Effector memory CD4-positive, alpha-beta T cell (primary cell): ENCODE results near the gene RUSC1.

Experiments used
- DNase-seq, 3 donors: peaks; one replicate each; pipeline ENCODE4 v3.0.0-alpha.2; 2020
- H3K27ac ChIP-seq: 2 replicates; pipeline ENCODE4 v1.7.0; 2013; ENCODE audit warnings: mild to moderate bottlenecking, low read length, moderate library complexity; ENCODE audit not compliant: insufficient read depth, poor library complexity, severe bottlenecking
- H3K27me3 ChIP-seq: replicated peaks from 2 replicates; pipeline ENCODE4 v1.7.0; 2013; ENCODE audit warnings: mild to moderate bottlenecking, low read length; ENCODE audit not compliant: insufficient read depth, control insufficient read depth, poor library complexity, severe bottlenecking
- H3K36me3 ChIP-seq: 2 replicates; pipeline ENCODE4 v1.7.0; 2013; ENCODE audit warnings: mild to moderate bottlenecking, low read length, moderate library complexity; ENCODE audit not compliant: control insufficient read depth, insufficient read depth
- H3K4me1 ChIP-seq: 2 replicates; pipeline ENCODE4 v1.7.0; 2013; ENCODE audit warnings: low read length, mild to moderate bottlenecking; ENCODE audit not compliant: control insufficient read depth, insufficient read depth, poor library complexity, severe bottlenecking
- H3K4me3 ChIP-seq: 2 replicates; pipeline ENCODE4 v1.7.0; 2013; ENCODE audit warnings: low read length, low read depth, mild to moderate bottlenecking; ENCODE audit not compliant: insufficient read depth, poor library complexity, severe bottlenecking
- H3K9me3 ChIP-seq: 2 replicates; pipeline ENCODE4 v1.7.0; 2013; ENCODE audit warnings: mild to moderate bottlenecking, low read length, moderate library complexity; ENCODE audit not compliant: control insufficient read depth
- total RNA-seq, 3 donors: gene quantifications; one replicate each; lab custom pipeline; 2026; lab: John Stamatoyannopoulos, UW

RUSC1 gene, protein sequence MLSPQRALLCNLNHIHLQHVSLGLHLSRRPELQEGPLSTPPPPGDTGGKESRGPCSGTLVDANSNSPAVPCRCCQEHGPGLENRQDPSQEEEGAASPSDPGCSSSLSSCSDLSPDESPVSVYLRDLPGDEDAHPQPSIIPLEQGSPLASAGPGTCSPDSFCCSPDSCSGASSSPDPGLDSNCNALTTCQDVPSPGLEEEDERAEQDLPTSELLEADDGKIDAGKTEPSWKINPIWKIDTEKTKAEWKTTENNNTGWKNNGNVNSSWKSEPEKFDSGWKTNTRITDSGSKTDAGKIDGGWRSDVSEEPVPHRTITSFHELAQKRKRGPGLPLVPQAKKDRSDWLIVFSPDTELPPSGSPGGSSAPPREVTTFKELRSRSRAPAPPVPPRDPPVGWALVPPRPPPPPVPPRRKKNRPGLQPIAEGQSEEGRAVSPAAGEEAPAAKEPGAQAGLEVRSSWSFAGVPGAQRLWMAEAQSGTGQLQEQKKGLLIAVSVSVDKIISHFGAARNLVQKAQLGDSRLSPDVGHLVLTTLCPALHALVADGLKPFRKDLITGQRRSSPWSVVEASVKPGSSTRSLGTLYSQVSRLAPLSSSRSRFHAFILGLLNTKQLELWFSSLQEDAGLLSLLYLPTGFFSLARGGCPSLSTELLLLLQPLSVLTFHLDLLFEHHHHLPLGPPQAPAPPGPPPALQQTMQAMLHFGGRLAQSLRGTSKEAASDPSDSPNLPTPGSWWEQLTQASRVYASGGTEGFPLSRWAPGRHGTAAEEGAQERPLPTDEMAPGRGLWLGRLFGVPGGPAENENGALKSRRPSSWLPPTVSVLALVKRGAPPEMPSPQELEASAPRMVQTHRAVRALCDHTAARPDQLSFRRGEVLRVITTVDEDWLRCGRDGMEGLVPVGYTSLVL
- total RNA-seq, result 11.8 to 19.9 (median 16.5) reads per million in 3 donors

- H3K4me1 ChIP-seq, result peaks cover 15% of the 10 kb centered on the region
- no peaks in the 10 kb centered on the region for H3K27me3 ChIP-seq
- peaks cover 7% of the 10 kb centered on the region for H3K36me3 ChIP-seq
- no peak within 1 kb of the TSS for H3K27ac ChIP-seq
- no peaks in the 10 kb centered on the region for H3K9me3 ChIP-seq
- peak within 1 kb of the TSS; percentile 50 for H3K4me3 ChIP-seq
- DNase-seq, result peak; percentile 38 to 60 (median 52)
Measured at GRCh38 chr1:155320661-155321617, at the start of gene RUSC1. RUSC1 (plus strand) TSS chr1:155320894; CDS start chr1:155321774, 880 bp downstream.

DNA sequence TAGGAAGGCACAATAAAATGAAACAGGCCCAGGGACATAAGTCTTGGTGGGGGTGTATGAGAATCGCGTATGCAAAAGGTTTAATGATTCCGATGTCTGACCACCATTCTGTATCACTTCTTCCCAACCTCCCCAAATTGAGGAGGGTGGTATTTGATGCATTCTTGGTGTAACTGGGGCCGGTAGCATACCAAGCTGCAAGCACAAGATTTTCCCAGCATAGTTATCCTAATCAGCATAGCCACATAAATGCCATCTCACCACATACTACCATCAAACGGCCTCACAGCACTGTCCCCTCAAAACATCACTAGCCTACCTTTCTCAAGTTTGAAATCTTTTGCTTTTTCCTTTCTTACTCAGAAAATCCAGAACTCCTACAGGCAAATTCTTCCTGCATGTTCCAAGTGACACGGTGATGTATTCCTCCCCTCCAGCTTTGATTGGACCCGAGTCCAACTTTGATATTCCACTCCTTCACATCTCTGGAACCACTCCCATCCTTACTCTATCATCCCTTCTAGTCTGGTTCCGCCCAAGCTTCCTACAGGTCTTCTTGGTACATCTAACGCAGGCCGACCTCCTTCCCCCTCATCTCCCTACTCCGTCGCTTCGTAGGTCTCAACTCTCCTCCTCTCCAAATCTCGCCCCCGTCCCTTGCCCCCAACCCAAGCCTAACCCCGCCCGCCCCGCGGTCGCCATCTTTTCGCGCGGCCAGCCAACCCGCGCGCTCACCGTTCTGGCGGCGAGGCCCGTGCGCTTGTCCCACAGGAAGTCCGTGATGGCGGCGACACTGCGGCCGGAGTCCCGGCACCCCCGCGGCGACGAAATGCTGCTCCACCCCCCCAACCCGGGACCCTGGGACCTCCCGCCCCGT is 48.0 kb upstream of the RUSC1 start:
- Histone ChIP-seq H3K27me3 (no peaks in the 10 kb centered on the region), H3K27ac (peak overlapping the region; percentile 80), H3K36me3 (peaks cover 28% of the 10 kb centered on the region), H3K9me3 (no peaks in the 10 kb centered on the region), H3K4me1 (peaks cover 25% of the 10 kb centered on the region), H3K4me3 (peak overlapping the region; percentile 85)
- no peak for DNase-seq

GRCh38 chr1:155273343-155274245 is 47.1 kb upstream of the RUSC1 start, which contains the start of gene CLK2:
CLK2 (minus strand) TSS chr1:155273504; CDS start chr1:155270977, 2,527 bp downstream.
- Histone ChIP-seq H3K4me1 (peaks cover 31% of the 10 kb centered on the region), H3K36me3 (peaks cover 19% of the 10 kb centered on the region), H3K9me3 (no peaks in the 10 kb centered on the region), H3K4me3 (peak within 1 kb of the TSS; percentile 85), H3K27me3 (no peaks in the 10 kb centered on the region), H3K27ac (peak within 1 kb of the TSS; percentile 80)
- peak; percentile 82 to 90 (median 86) for DNase-seq

DNA sequence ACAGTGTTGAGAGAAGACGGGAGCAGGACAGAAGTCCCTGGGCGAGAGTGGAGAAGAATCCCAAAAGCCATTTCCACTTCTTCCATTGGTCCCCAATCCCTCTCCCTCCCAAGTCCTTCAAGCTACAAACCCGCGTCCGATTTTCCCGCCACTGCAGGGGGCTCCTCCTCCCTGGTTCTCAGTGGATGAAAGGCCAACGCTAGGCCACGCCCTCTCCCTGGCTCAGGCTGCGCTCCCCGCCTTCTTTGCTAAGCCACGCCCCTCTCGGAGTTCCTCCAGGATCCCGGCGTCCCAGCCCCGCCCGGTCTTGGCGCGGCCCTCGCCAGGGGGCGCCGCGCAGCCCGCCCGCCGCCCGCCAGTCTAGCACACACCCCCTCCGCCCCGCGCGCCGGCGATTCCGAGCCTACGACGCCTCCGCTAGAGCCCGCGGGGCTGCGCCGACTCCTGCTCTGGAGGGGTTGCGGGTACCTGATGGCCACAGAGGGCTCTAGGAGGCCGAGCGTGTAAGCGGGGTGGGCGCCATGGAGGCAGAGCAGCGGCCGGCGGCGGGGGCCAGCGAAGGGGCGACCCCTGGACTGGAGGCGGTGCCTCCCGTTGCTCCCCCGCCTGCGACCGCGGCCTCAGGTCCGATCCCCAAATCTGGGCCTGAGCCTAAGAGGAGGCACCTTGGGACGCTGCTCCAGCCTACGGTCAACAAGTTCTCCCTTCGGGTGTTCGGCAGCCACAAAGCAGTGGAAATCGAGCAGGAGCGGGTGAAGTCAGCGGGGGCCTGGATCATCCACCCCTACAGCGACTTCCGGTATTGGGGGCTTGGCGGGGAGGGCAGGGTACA is 43.4 kb upstream of the RUSC1 start, which contains the start of gene HCN3:
TSS of gene HCN3 (plus strand) at position 394 of the 832 bp plus-strand sequence. CDS start at position 522, 128 bp downstream.
- DNase-seq, result peak; percentile 87 to 92 (median 92)
- no peaks in the 10 kb centered on the region for H3K27me3 ChIP-seq
- H3K9me3 ChIP-seq, result no peaks in the 10 kb centered on the region
- no peaks in the 10 kb centered on the region for H3K36me3 ChIP-seq
- H3K4me3 ChIP-seq, result peak within 1 kb of the TSS; percentile 68
- peak within 1 kb of the TSS; percentile 46 for H3K27ac ChIP-seq
- peaks cover 29% of the 10 kb centered on the region for H3K4me1 ChIP-seq

GRCh38 chr1:155277902-155278688 is 42.6 kb upstream of the RUSC1 start:
- Histone ChIP-seq H3K9me3 (no peaks in the 10 kb centered on the region), H3K36me3 (no peaks in the 10 kb centered on the region), H3K4me1 (peaks cover 25% of the 10 kb centered on the region), H3K27me3 (no peaks in the 10 kb centered on the region), H3K27ac (peak overlapping the region; percentile 46), H3K4me3 (peak overlapping the region; percentile 68)
- peak; percentile 58 to 75 (median 67) for DNase-seq

- no peak overlapping the region for H3K27ac ChIP-seq
- no peaks in the 10 kb centered on the region for H3K9me3 ChIP-seq
- peaks cover 21% of the 10 kb centered on the region for H3K4me1 ChIP-seq
- H3K36me3 ChIP-seq, result no peaks in the 10 kb centered on the region
- H3K27me3 ChIP-seq, result no peaks in the 10 kb centered on the region
- no peak for DNase-seq
- H3K4me3 ChIP-seq, result no peak overlapping the region
Measured at GRCh38 chr1:155278689-155279160, 42.0 kb upstream of the RUSC1 start.

GRCh38 chr1:155279268-155279667 is 41.4 kb upstream of the RUSC1 start:
- H3K4me3 ChIP-seq, result no peak overlapping the region
- no peak for DNase-seq
- H3K4me1 ChIP-seq, result peaks cover 19% of the 10 kb centered on the region
- H3K27ac ChIP-seq, result no peak overlapping the region
- no peaks in the 10 kb centered on the region for H3K36me3 ChIP-seq
- H3K9me3 ChIP-seq, result no peaks in the 10 kb centered on the region
- H3K27me3 ChIP-seq, result no peaks in the 10 kb centered on the region
